AG10803 (cell line): ENCODE measurements around the gene SEMG2.

Source experiments
- DNase-seq: peaks from one replicate; pipeline ENCODE4 v3.0.0; 2010; ENCODE audit warnings: low read depth
- H3K4me3 ChIP-seq: 2 replicates; pipeline ENCODE4 v1.5.1; 2011; ENCODE audit warnings: mild to moderate bottlenecking, low read length, control low read depth
- TF ChIP-seq, protein P1 (sequence below): conservative IDR thresholded peaks from 2 replicates; pipeline ENCODE4 v1.5.1; 2011; ENCODE audit warnings: mild to moderate bottlenecking, low read length, control low read depth, inconsistent platforms

SEMG2 gene

DNA sequence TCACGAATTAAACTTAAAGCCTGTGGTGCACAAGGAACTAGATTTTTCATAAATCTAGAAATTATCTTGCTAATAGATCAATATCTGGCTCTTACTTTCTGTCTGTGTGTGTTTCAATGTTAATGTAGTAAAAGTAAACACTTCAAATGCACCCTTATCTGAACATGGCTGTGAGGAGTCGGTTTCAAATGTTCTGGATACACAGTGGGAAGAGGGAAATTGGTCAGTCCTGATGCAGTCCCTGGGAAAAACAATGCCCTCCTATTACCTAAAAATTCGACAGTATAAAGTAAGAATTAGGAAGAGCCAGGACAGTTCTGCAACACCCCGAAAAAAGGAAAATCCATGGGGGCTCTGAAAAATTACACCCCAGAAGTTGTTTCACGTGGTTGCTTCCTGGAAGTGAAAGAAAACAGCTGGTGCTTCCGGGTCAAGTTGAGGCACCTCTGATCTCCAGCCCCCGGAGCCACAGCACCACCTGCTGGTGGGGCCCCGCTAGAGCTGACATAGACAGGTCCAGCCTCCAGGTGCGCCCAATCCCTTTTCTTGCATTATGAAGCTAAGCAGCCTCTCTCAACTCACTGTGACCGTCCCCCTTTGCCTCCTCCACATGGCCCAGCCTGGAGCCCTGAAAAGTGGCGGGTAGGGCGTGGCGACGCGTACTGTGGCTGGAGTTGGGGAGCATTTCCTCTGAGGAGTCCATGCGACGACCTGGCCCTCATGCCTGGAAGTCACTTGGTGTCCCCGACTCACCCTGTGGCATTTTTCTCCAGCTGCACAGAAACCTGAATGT lies 8.3 kb downstream of the SEMG2 start:
- DNase-seq: no peak
- no peak overlapping the region for H3K4me3 ChIP-seq
- TF ChIP-seq, protein P1, sequence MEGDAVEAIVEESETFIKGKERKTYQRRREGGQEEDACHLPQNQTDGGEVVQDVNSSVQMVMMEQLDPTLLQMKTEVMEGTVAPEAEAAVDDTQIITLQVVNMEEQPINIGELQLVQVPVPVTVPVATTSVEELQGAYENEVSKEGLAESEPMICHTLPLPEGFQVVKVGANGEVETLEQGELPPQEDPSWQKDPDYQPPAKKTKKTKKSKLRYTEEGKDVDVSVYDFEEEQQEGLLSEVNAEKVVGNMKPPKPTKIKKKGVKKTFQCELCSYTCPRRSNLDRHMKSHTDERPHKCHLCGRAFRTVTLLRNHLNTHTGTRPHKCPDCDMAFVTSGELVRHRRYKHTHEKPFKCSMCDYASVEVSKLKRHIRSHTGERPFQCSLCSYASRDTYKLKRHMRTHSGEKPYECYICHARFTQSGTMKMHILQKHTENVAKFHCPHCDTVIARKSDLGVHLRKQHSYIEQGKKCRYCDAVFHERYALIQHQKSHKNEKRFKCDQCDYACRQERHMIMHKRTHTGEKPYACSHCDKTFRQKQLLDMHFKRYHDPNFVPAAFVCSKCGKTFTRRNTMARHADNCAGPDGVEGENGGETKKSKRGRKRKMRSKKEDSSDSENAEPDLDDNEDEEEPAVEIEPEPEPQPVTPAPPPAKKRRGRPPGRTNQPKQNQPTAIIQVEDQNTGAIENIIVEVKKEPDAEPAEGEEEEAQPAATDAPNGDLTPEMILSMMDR: peak; percentile 37

GRCh38 chr20:45230631-45231030 lies 9.5 kb downstream of the SEMG2 start:
- no peak for DNase-seq
- H3K4me3 ChIP-seq: no peak overlapping the region
- TF ChIP-seq, protein P1: no peak

DNA sequence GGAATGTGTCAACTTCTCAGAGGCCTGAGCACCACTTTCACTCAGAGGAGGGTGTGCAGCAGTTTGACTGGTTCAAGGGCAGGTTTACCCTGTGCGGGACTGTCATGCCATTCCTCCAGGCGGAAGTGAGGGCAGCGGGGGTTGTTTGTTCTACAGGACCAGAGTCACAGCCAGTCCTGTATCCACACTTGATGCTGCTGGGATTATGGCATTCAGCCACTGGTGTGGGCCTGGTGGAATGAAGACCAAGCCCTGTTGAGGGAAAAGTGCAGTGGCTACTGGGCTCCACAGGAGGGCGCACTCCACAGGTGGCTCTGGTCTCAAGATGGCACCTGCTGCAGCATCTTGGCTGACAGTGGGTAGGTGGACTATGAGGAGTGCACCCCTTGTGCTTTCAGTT lies 14.8 kb downstream of the SEMG2 start:
- no peak for DNase-seq
- H3K4me3 ChIP-seq: no peak overlapping the region
- TF ChIP-seq, protein P1: peak; percentile 37

DNA sequence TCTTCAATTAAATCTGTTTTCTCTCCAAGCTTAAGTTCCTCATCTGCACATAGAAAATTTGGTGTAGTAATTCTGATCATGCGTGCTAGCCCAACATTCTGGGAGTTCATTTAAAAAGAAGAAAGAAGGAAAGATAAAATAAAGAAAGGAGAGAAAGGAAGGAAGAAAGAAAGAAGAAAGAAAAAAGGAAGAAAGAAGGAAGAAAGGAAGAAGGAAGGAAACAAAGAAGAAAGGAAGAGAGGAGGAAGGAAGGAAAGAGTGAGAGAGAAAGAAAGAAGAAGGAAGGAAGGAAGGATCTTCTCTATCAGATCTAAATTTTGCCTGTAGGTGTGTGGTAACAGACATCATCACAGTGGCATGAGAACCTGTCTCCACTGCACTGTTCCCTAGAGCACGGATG lies 17.0 kb downstream of the SEMG2 start:
- H3K4me3 ChIP-seq: no peak overlapping the region
- no peak for DNase-seq
- TF ChIP-seq, protein P1: no peak

DNA sequence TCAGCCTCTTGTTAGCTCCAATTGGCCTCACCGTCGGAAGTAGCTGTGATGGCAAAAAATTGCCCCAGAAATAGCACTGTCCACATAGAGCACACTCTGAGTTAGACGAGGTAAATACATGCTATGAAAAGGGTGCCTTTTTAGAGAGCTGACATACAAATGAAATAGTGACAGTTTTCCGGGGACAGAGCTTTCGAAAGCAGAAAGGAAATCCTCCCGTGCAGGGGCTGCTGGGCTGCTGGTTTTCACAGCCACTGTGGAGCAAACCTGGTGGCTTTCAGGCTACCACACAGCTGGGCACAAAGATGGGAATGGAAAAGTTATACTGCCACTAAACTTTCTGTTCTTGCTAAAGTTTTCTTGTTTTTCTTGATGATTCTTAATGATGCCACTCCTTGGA lies 24.9 kb downstream of the SEMG2 start:
- DNase-seq: no peak
- TF ChIP-seq, protein P1: no peak
- no peak overlapping the region for H3K4me3 ChIP-seq

GRCh38 chr20:45247865-45248264 lies 26.7 kb downstream of the SEMG2 start:
- TF ChIP-seq, protein P1: no peak
- no peak overlapping the region for H3K4me3 ChIP-seq
- no peak for DNase-seq

- H3K4me3 ChIP-seq: no peak overlapping the region
- DNase-seq: no peak
- TF ChIP-seq, protein P1: no peak
Measured at GRCh38 chr20:45248609-45249008, 27.4 kb downstream of the SEMG2 start.
